ENCODE results near the gene PRAC2. TPM values are rescaled to one million over a fixed set of nuclear protein-coding genes. Genes with fewer than 3 reads are reported as not detected.

PRAC2 gene
- total RNA-seq, 6 experiments from 2014 or later = not detected

- Mint-ChIP-seq H3K36me3 (ENCODE audit: low read depth) (no peaks in the 10 kb centered on the region), H3K4me3 (no peak overlapping the region), H3K27ac (no peak overlapping the region), H3K27me3 (ENCODE audit: insufficient read depth) (peaks cover 86% of the 10 kb centered on the region), H3K9me3 (no peaks in the 10 kb centered on the region; the same call in 1 of the 2 replicates), H3K4me1 (ENCODE audit: low read depth) (no peaks in the 10 kb centered on the region; the same call in 1 of the 2 replicates)
- DNase-seq = no peak
- TF ChIP-seq CTCF (IDR thresholded peaks at IDR 0.05) = no peak
These were observed 24.0 kb downstream of the PRAC2 start for GRCh38 chr17:48746916-48747444.

- Mint-ChIP-seq H3K9me3 (no peaks in the 10 kb centered on the region; the same call in 1 of the 2 replicates), H3K4me3 (no peak overlapping the region), H3K27ac (no peak overlapping the region), H3K27me3 (ENCODE audit: insufficient read depth) (peaks cover 85% of the 10 kb centered on the region), H3K36me3 (ENCODE audit: low read depth) (no peaks in the 10 kb centered on the region), H3K4me1 (ENCODE audit: low read depth) (no peaks in the 10 kb centered on the region; the same call in 1 of the 2 replicates)
- no peak for DNase-seq
- TF ChIP-seq CTCF (IDR thresholded peaks at IDR 0.05) = no peak
These were observed 24.7 kb downstream of the PRAC2 start for GRCh38 chr17:48747445-48748363.

GRCh38 chr17:48748718-48749566 is 26.0 kb downstream of the PRAC2 start:
- Mint-ChIP-seq H3K4me3 (no peak overlapping the region), H3K27ac (no peak overlapping the region), H3K4me1 (ENCODE audit: low read depth) (peaks cover 12% of the 10 kb centered on the region), H3K36me3 (ENCODE audit: low read depth) (no peaks in the 10 kb centered on the region), H3K9me3 (no peaks in the 10 kb centered on the region; the same call in 1 of the 2 replicates), H3K27me3 (ENCODE audit: insufficient read depth) (peaks cover 85% of the 10 kb centered on the region)
- DNase-seq = no peak
- TF ChIP-seq CTCF (IDR thresholded peaks at IDR 0.05) = no peak

GRCh38 chr17:48749621-48750553 is 26.9 kb downstream of the PRAC2 start:
- Mint-ChIP-seq H3K27me3 (ENCODE audit: insufficient read depth) (peaks cover 85% of the 10 kb centered on the region), H3K27ac (no peak overlapping the region), H3K36me3 (ENCODE audit: low read depth) (no peaks in the 10 kb centered on the region), H3K9me3 (no peaks in the 10 kb centered on the region; the same call in 1 of the 2 replicates), H3K4me1 (ENCODE audit: low read depth) (peaks cover 18% of the 10 kb centered on the region), H3K4me3 (no peak overlapping the region)
- no peak for TF ChIP-seq CTCF (IDR thresholded peaks at IDR 0.05)
- DNase-seq = no peak

Data from HFFc6 (cell line).